NCI-H2227 treated with DMSO at 0.1 percent for 48 hours (cell line): ENCODE data around the gene TGFA.

ENCODE experiments used
- DNase-seq: peaks from one replicate; lab custom pipeline; 2025; lab: John Stamatoyannopoulos, UW

The TGFA gene

DNA sequence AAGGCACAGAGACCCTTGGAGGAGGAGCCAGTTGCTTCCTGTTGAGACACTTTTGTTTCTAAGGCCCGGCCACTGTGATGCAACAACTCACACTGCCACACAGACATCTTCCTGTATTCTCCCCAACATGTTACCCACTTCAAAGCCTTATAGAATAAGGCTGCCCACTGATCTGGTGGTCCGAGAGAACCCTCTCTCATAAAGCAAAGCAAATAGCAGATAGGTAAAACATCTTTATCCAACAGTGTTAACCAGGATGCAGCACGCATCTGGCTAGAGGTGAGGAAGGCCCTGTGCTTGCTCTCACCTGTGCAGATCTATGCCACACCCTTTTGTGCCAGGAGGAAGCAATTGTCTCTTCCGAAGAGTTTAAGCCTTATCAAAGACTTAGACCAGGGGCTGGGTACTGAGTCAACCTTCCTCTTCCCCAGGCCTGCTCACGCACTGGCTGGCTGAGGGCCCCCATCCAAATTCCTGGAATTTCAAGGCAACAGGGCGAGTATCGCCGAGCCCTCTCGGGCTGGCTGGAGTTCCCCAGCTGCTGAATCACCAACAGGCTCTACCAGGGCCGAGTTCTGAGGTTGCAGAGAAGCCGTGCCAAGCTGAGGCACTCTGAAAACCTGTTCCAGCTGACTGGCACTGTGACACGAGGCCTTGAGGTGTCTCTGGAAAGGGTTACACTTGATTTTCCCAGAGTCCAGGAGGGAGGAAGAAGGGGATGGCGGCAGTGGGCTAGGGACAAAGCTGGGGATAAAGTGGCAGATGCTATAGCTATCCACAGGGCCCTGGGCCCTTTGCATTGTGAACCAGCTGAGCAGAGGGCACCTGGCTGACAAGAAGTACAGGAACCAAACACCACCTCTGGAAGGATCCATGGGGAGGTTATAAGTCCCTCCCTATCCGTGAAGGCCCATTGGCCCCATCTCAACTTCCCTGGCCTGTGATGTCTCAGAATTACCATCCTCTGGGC lies 29.3 kb downstream of the TGFA start:
- no peak for DNase-seq

DNA sequence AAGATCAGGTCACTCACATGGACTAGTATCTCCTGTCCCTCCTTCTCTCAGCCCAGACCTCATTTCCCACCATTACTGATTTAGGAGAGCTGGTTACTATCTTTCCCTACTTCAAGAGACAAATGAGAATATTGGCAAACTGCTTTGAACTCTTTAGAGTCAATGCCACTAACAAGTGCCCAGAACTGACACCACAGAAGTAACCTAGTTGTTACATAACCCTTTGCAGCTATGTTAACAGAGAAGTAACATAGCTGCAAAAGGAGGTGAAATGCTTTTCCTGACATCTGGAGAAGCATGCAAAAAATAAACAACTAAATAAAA lies 30.0 kb downstream of the TGFA start:
- no peak for DNase-seq

DNA sequence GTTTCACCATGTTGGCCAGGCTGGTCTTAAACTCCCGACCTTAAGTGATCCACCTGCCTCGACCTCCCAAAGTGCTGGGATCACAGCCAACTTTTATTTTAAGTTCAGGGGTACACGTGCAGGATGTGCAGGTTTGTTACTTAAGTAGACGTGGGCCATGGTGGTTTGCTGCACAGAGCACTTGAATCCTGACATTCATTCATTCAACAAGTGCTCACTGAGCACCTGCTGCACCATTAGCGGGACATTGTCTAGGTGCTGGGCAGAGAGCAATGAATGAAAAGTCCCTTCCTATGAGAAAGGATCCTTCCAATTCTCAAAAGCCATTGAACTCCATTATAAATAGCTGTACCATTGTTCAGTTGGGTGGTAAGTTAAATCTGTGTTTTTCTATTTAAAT lies 31.0 kb downstream of the TGFA start:
- no peak for DNase-seq

DNA sequence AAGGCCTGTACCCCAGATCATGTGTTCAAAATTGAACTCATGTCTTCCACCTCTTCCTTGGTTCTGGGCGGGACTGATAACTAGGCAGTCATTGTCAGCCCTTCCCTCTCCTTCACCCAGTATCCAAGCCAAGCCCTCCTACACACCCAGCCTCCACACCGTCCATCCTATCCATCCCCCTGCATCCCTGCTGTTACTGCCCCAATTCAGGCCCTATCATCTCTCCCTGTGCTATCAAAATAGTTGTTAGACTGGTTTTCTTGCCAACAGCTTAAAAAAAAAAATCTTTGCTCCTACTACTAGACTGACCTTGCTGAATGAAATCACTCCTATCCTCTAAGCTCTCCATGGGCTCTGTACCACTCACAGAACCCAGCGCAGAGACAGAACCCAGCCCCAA lies 32.8 kb downstream of the TGFA start:
- no peak for DNase-seq

DNA sequence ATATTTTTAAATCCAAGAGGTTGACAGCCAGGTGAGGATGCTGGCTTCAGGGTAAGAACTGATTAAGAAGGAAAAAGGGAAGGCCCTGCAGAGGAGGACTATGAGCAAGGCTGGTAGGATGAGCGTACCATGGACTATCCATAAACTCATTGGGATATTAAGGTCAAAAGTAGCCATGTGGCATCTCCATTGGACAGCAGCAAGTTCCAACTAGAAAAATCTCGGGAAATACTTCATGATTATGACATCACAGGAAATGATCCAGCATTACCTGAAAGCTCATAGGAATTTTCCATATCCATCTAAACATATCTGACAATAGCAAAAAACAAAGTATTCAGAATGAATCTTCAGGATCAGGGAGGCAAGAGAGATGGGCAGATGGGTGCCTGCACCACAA lies 34.2 kb downstream of the TGFA start:
- no peak for DNase-seq

DNA sequence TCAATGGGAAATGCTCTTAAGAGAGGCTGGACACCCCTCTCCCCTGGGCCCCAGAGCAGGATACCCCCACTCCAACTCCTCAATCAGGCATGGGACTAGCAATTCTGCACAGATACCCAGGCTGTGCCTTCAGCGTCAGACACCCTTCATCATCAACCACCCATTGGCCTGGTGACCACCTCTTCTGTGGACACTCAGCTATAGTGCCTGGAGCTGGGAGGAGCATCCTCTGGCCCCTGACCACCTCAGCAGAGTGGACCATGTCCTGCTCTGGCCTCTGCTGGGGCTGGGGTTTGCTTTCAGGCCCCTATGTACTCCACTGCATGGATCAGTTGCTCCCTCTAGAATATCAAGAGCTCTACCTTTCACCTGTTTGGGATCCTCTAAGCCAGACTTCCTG lies 35.1 kb downstream of the TGFA start:
- DNase-seq: no peak

DNA sequence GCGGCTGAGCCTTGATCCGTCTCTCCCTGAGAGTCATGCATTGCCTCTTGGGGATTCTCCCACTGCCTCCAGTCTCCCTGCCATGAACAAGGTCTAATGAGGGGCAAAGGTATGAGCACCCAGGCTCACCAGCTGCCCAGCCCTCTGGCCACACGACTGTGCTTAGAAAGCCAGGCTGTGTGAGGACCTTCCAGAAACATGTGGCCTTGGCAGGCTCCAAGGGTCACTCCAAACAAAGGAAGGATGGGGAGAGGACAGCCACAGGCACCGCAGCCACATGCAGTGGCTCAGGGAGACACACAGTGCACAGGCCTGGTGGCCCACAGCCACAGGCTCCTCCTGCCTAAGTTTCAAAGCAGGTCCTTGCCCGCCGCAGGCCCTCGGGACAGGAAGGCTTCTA lies 35.8 kb downstream of the TGFA start:
- no peak for DNase-seq

DNA sequence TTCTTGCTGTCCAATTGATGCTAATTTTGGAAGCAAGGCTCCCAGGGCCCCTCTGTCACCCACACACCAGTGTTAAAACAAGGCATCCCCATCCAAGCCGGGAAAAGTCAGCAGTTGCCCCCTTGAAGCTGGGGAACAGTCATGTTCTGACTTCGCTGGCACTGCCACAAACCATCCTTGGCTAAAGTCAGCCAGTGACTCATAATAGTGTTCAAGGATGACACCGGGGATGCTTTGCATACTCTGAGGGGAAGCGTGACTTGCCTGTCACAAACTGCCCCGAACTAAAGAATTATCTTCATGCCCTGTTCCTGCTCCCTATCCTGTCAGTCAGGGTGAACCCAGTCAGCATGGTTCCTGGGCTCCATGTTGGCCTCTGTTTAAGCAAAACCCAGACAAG lies 37.0 kb downstream of the TGFA start:
- no peak for DNase-seq

DNA sequence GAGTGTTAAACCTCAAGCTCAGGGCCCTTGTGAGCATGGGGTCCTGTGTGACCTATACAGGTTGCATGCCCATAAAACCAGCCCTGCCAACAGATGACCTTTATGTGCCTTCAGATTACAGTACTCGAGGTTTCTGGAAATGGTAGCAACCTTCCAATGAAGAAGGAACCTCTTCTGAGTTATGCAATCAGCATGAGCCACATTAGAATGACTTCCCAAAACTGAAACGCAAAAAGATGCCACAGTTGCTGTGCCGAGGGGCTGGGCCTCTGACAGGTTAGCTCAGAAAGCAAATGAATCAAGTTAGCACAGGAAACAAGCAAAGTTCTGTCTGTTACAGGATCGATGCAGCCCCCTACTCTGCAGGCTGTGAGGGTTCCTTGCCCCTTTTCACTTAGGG lies 37.7 kb downstream of the TGFA start:
- no peak for DNase-seq

DNA sequence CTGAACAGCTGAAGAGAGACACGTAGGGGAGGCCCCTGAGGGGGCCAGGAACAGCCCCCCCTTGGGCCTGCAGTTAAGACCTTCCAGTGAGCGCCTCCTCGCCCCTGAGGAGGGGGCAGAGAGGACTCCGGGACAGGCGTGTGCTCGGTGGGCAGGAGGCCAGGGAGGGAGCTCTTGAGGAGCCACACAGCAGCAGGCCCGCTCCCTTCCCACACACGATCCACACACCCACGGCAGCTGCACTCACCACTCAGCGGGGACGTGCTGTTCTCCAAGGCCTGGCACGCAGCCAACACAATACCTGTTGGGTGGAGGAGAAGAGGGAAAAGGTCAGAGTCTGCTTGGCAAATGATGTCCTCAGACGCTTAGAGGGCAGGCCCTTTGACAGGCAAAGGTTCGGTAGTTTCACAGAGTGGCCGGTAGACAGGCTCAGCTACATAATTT lies 39.0 kb downstream of the TGFA start:
- DNase-seq: peak; percentile 47

DNA sequence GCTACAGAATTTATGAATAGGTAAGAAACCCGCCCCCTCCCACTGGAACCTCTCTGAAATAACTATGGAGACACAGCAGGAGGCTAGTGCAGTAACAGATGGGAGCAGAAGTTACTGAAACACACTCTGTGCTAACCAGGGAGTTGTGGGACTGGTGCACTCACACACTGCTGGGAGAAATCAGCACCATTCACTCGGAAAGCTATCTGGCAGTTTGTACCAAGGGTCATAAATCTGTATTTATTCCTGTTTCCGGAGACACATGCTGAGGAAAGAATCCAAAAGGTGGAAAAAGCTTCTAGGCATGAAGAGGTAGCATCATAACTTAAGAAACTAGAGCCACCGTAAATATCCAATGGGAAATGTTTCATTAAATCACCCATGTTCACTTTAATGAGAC lies 39.9 kb downstream of the TGFA start:
- no peak for DNase-seq

DNA sequence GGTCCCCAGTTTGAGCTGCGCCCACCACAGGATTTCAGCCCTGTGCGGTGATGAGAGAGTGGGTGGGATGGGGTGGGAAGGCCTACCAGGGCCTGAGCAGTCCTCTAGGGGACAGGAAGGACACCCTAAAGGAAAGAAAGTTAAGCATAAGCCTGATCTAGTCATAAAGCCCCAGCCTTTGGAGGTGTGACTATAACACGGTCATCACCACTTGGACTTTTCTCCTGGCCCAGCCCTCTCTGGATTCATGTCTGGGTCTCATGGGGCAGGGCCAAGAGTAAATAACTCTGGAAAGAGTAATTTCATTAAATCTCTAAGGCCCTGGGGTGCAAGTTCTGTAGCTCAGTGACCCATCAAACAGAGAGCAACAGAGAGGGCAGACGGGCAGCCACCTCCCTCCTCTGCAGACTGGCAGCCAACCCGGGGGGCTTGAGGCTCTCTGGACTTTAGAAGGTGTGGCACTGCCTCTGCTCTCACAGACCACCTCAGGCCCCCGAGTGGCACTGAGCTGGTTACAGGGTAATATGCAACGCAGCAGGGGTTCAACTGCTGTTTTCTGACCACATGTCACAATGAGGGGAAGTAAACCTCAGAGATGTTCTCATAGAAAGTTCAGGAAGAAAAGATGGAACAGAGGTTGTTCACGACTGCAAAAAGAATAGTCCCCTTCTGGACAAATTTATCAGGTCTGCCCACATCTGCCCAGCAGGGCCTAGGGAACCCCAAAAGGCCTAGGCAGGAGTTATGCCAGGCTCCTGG lies 41.5 kb downstream of the TGFA start:
- DNase-seq: no peak

DNA sequence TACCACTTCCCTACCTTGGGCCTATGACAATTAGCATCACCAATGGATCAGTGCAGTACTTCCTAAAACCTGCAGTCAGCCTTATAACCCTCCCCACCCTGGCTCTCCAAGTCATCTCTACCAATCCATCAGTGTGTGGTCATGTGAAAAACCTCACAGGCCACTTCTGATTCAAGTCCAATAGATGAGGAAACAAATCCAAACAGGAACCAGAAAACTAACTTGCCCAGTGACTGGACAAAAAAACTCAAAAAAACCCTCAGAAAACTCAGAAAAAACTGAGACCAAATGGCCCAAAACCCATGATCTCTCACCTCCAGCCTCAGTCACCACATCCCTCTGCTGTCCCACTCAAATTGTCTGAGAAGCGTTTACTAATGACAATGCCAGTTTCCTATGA lies 43.3 kb downstream of the TGFA start:
- DNase-seq: no peak

DNA sequence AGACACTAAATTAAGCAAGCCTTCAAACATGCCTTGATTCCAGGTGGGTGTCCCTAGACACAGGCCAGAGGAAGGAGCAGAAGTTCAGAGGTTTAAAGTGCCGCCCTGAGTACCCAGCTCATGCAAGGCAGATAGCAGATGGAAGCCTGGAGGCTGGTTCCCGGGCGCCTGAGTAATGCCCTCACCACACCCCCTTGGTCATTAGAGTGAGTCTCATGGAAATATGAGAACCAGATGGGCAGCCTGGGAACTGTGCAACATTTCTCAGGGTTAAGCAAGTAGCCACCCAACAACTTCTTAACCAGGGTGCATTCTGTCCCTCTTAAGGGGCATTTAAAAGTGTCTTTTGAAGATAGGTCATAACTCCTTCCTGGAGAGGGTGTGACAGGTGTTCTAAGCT lies 44.1 kb downstream of the TGFA start:
- no peak for DNase-seq

DNA sequence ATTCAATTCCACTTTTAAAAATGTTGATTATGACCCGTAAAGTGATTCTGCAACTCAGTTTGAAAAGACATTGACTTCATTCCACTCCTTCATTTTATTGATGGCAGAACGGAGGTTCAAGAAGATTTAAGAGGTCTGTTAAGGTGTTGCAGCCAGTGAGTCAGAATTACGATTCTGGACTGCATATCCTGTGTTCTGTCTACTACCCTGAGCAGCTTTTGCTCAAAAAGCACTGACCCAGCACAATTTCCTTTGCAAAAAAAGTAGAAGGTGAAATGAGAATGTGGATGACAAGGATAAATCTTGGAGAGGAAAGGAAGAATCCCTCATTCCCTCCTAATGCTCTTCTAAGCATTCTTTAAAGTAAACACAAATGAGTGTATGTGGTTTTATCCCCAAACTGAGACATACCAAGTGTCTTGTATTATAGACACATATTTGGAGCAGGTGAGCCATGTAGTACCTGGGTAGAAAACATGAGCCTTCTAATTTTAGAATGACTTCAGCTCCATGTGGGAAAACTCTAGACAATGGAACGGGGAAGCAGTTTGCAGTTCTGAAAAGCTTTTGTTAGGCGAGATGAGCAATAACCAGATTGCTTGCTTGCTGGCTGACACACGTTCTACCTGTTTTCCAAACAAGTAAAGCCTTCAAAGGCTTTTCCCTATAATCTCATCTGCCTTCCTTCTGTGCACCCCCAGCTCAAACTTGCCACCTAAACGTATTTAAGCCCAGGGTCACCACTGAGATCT lies 44.7 kb downstream of the TGFA start:
- DNase-seq: no peak

DNA sequence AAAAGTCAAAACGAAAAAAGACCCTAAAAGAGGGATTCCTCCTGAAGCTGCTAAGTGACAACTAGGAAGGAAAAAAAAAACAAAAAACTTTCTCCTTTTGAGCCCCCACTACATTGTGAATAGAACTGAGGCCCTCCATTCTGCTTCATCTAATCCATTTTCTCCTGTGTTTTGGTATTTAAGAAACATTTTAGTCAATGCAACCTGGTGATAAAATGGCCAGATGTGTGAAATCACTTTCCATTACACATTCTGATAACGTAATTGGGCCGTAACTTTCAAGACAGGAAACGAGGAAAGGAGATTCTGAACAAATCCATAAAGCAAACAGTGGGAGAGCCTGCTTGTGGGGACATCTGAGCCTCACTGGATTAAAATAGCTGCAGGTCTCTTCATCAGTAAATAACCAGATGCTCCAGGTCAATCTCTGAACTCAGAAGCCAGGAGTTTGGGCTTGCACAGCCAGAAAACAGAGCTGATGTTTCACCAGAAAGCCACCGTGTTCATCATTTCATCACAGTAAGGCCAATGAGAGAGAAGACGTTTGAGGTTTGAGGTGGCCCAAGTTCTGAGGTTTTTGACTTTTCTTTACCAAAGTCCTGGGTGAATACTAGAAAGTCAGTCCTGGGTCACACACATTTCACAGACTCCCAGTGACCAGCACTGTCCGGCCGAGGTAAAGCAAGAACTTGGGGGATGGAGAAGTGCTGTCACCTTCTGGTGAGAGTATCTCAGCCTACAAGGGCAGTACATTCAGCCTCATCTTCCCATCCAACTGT lies 47.8 kb downstream of the TGFA start:
- DNase-seq: no peak

DNA sequence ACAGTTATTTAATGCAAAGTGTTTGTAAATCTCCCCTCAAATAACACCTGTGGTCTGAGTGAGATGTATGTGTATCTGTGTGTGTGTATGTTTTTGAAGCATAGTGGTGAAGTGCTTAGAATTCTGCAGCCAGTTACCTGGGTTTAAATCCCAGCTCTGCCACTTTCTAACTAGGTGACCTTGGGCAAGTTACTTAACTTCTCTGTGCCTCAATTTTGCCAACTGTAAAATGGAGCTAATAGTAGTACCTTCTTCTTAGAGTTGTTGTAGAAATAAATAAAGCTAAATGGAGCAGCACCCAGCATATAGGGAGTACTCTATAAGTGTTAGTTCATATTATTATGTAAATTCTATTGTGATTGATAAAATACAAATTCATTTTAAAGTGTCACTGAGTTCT lies 48.9 kb downstream of the TGFA start:
- no peak for DNase-seq

DNA sequence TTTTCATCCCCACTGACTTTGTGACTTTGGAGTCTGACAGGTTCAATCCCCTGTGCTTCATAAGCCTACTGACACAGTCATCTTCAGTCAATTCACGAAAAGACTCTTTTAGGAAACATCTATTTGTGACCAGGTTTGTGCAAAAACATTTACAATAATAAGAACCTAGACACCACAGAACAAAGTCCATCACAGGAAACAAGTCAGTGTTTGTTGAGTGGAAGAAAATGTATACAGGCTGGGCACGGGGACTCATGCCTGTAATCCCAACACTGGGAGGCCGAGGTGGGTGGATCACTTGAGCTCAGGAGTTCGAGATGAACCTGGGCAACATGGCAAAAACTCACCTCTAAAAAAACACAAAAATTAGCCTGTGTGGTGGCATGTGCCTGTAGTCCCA lies 49.7 kb downstream of the TGFA start:
- no peak for DNase-seq

DNA sequence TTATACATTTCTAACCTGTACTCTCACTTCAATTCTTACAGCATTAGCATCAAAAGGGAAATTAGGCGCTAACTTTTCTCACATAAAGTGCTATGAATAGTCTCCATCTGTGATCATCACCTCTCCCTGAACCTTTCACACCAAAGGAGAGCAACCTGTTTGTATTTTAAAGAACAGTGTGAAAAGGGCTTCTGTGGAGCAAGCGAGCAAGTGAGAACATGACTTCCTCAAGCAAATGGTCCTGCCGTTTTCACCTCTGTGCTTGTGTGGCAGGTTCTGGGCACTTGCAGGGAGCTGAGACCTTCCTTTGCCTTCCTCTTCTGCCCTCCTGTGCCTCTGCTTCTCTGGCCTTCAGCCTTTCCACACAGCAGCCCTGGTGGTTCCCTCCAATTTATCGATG lies 51.9 kb downstream of the TGFA start:
- no peak for DNase-seq

DNA sequence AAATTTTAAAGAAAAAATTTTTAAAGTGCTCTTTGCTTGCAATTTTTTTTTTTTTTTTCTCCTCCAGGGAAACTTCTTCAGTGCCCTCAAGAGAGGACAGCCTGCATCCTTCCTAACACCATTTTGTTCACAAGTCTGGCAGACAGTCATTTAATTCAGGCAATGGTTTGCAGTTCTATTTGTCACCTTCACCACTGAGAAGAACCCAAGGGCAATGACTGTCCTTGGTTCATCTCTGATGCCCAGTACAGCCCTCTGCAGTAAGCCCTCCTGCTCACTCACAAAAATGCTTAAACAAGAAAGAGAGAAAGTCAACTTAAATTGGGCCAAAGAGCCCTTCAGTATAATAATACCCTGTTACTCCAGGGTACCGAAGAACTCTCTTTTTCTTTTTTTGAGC lies 52.4 kb downstream of the TGFA start:
- no peak for DNase-seq

DNA sequence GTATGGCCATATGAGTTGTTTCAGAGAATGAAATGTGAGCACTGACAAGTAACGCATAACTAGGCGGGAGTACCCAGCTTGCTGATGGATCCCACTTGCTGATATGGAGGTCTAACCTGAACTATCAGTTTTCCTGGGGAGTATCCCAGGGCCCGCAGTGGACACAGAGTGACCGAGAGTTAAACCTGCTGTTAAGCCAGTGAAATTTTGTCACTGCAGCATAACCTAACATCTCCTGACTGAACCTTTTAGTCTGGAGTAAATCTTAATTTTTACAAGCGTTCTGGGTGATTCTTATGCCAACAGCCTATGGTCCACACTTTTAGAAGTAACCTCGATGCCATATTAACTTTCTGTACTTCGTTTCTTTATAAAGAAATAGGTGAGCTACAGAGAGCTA lies 54.4 kb downstream of the TGFA start:
- DNase-seq: no peak

DNA sequence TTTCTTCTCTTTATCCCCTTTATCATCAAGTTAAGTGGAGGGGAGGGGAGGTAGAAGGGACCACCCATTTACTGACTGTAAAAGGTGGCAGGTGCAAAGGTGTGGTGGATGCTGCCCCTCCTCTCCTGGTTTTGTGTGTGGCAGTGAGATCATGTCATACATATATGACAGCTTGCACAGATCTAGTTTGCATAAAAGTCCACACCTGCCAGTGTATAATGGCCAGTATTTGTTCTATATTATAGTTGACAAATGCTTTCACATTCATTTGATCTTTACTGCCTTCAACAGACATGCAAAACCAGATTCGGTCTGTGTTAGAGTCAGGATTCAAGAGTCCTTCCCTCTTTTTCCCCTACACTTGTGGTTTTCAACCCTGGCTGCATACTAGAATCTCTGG lies 55.1 kb downstream of the TGFA start:
- no peak for DNase-seq
